GM12801 (cell line): ENCODE measurements around the gene DLGAP1.
A peak's percentile ranks its signal among the peaks of the same experiment; 100 is the strongest.

Source experiments
- CTCF ChIP-seq: IDR thresholded peaks from one replicate; pipeline ENCODE4 v1.5.1; 2011; ENCODE audit warnings: control low read depth; ENCODE audit not compliant: insufficient read length; ENCODE audit errors: extremely low read depth

Gene DLGAP1

GRCh38 chr18:3667255-3668137 lies 787.6 kb downstream of the DLGAP1 start:
- TF ChIP-seq CTCF = no peak

- no peak for TF ChIP-seq CTCF
These were observed 788.4 kb downstream of the DLGAP1 start for GRCh38 chr18:3666526-3667254.

- TF ChIP-seq CTCF = peak; percentile 67
These were observed 789.2 kb downstream of the DLGAP1 start for GRCh38 chr18:3665780-3666525.

GRCh38 chr18:3665204-3665603 lies 789.9 kb downstream of the DLGAP1 start:
- TF ChIP-seq CTCF = no peak

GRCh38 chr18:3664563-3665178 lies 790.4 kb downstream of the DLGAP1 start:
- no peak for TF ChIP-seq CTCF

GRCh38 chr18:3663870-3664512 lies 791.1 kb downstream of the DLGAP1 start:
- TF ChIP-seq CTCF = no peak
